ENCODE data around the gene SLC13A5. TPM values are rescaled to one million over a fixed set of nuclear protein-coding genes. Genes with fewer than 3 reads are reported as not detected.

The SLC13A5 gene
- total RNA-seq, 1 experiment from 2014 or later, result 0.07 TPM

DNA sequence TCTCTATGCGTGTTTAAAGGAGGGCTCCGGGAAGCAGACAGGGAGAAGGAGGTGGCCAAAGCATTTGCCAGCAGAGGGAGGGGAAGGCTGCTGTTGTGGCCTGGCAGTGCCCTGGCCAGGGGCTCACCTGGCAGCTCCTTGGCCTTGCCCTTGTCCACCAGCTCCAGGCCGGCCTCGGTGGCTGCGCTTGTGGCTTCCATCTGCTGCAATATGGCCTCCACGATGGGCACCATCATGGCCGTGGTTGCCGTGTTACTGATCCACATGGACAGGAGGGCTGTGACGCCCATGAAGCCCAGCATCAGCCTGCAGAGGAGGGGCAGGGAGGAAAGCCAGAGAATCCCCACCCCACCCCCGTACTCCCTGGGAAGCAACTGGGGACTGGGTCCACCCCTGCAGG, 9.4 kb downstream of the SLC13A5 start:
- POLR2A ChIA-PET, result no interaction called here
- Histone ChIP-seq H4K20me1 (ENCODE audit: insufficient read depth) (no peaks in the 10 kb centered on the region), H3K79me2 (ENCODE audit: insufficient read depth, low read length) (no peaks in the 10 kb centered on the region), H3K27me3 (ENCODE audit: insufficient read depth, low read length) (no peaks in the 10 kb centered on the region), H3K9me2 (ENCODE audit: insufficient read depth) (no peaks in the 10 kb centered on the region), H3K4me1 (ENCODE audit: control insufficient read depth in 1 of 2, insufficient read depth in 2 of 2, low read length in 2 of 2) (no peaks in the 10 kb centered on the region), H3K4me3 (replicated peaks in 1 of 2; ENCODE audit: low read depth in 1 of 2, low read length in 2 of 2) (no peak overlapping the region), H3K4me2 (ENCODE audit: low read length) (no peak overlapping the region), H3K27ac (ENCODE audit: low read depth, low read length) (no peak overlapping the region), H2AFZ (ENCODE audit: low read depth, low read length, poor library complexity, severe bottlenecking) (no peak overlapping the region), H3K9ac (ENCODE audit: low read length) (no peak overlapping the region), H3K9me3 (ENCODE audit: control insufficient read depth in 1 of 2, insufficient read depth in 1 of 2, low read depth in 1 of 2, low read length in 2 of 2) (no peaks in the 10 kb centered on the region), H3K36me3 (ENCODE audit: control insufficient read depth in 1 of 2, insufficient read depth in 2 of 2, low read length in 2 of 2) (no peaks in the 10 kb centered on the region)
- RAD21 ChIA-PET (ENCODE audit: low non-redundant PET in 1 of 2, low total read pairs in 2 of 2, uncharacterized antibody in 2 of 2, unreplicated experiment in 2 of 2), result no interaction called here
- no TSS peak for BruUV-seq (replicated peaks)
- DNase-seq (ENCODE audit: low read depth, low spot score) (no peak), ATAC-seq (no peak)
- TF ChIP-seq POLR2AphosphoS5 (IDR thresholded peaks at IDR 0.05; ENCODE audit: low read depth, low read length) (no peak), YY1 (IDR thresholded peaks at IDR 0.05; ENCODE audit: extremely low read depth, insufficient replicate concordance, low read depth, low read length) (no peak), TCF7L2 (IDR thresholded peaks at IDR 0.05; ENCODE audit: borderline replicate concordance, extremely low read depth, insufficient read depth, insufficient read length) (no peak), CTCF (IDR thresholded peaks at IDR 0.05 in 2 of 3, conservative IDR thresholded peaks at IDR 0.05 in 1 of 3; ENCODE audit: borderline replicate concordance in 1 of 3, insufficient read depth in 1 of 3, low read depth in 2 of 3, low read length in 2 of 3) (no peak), MAX (IDR thresholded peaks at IDR 0.05) (no peak), SRF (IDR thresholded peaks at IDR 0.05; ENCODE audit: low read depth) (no peak), SP1 (IDR thresholded peaks at IDR 0.05; ENCODE audit: low read depth) (no peak), EZH2 (IDR thresholded peaks at IDR 0.05) (no peak)
- TF ChIP-seq, protein P1, sequence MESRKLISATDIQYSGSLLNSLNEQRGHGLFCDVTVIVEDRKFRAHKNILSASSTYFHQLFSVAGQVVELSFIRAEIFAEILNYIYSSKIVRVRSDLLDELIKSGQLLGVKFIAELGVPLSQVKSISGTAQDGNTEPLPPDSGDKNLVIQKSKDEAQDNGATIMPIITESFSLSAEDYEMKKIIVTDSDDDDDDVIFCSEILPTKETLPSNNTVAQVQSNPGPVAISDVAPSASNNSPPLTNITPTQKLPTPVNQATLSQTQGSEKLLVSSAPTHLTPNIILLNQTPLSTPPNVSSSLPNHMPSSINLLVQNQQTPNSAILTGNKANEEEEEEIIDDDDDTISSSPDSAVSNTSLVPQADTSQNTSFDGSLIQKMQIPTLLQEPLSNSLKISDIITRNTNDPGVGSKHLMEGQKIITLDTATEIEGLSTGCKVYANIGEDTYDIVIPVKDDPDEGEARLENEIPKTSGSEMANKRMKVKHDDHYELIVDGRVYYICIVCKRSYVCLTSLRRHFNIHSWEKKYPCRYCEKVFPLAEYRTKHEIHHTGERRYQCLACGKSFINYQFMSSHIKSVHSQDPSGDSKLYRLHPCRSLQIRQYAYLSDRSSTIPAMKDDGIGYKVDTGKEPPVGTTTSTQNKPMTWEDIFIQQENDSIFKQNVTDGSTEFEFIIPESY (IDR thresholded peaks at IDR 0.05; ENCODE audit: extremely low read depth, insufficient replicate concordance, low read length), result no peak
- intact Hi-C loops (cut with micrococcal nuclease), result no loop called here
- CTCF ChIA-PET, result no interaction called here
